GM21619 (cell line): ENCODE data around the gene ATG4D.
A peak's percentile ranks its signal among the peaks of the same experiment; 100 is the strongest.
"Not testable (repeated sequence)": the region's sequence is repeated elsewhere in the genome, so short reads cannot be mapped to it uniquely, and the experiment has no call there.

ENCODE experiments used
- ATAC-seq: cut with Tn5 transposase; IDR thresholded peaks from one replicate; pipeline ENCODE4 v1.9.1; 2021; ENCODE audit not compliant: unreplicated experiment

The ATG4D gene

DNA sequence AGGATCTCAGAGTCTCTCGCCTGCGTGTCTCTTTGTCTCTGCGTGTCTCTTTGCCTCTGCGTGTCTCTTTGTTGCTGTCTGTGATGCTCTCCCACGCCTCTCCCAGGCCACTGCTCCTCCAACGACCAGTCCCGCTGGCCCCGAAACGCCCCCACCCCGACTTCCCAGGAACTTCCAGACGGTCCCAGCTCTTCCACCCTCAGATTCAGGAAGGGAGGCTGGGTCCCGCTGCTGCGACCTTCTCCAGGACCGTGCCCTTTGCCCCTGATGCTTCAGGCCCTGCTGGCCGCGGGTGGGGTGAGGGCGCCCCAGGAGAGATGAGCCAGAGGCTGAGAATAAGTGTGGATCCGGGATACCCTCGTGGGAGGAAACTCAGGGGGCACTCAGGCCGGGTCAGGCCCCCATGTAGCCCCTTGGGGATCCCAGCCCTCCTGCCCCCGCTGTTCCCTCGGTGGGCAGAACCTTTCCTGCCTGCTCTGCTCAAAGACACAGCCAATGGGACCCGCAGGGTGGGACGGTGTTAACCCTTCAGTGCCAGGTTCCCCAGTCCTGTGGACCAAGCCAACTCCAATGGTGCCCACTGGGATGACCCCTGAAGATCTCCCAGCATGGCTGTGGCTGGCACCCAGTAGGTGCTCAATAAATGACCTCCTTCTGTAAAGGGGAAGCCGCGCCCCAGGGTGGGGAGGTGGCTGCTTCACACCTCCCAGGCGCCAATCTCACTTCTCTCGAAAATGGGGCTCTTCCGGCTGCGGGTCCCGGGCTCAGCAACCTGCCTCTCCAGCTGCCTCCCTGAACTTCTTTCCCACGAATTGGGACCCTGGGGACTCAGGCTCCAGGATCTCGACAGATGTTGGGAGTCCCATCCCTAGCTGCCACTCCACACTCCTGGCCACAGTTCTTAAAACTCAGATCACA, 25.0 kb upstream of the ATG4D start:
- no peak for ATAC-seq

DNA sequence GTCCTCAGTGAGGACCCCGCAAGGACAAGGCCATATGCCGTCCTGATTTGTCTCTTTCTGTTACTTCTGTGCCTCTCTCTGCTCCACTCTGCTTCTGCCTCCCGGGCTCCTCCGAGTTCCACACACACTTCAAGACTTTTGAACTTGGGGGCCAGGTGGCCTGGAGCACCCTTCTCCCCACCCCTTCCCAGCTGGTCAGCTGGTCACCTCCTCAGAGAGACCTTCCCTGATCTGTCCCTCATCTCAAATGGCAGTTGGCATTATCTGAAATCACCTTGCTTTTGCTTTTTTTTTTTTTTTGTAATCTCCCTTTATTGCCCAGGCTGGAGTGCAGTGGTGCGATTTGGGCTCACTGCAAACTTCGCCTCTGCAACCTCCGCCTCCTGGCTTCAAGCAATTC, 24.3 kb upstream of the ATG4D start:
- no peak for ATAC-seq

DNA sequence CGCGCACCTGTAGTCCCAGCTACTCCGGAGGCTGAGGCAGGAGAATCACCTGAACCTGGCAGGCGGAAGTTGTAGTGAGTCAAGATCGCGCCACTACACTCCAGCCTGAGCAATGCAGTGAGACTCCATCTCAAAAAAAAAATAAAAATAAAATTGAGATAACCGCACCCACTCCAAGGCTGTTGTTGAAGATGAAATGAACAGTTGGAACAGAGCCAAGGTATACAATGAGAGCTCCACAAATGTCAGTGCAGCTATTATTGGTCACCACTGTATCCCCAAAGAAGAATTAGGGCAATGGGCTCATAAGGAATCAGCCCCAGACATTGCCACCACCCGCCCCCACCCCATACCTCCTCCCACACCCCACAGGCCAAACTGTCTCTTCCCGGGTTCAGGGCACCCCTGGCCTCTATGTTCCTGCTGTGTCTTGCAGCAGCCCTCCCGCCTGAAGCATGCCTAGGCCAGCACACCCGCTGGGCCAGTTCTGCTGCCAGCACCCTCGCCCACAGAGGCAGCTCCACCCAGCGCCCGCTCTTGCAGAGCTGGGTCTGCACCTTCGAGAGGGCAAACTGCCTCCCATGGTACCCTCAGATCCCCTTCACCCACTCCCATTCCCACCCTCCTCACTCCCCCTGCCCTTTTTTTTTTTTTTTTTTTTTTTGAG, 22.9 kb upstream of the ATG4D start:
- ATAC-seq, result no peak

DNA sequence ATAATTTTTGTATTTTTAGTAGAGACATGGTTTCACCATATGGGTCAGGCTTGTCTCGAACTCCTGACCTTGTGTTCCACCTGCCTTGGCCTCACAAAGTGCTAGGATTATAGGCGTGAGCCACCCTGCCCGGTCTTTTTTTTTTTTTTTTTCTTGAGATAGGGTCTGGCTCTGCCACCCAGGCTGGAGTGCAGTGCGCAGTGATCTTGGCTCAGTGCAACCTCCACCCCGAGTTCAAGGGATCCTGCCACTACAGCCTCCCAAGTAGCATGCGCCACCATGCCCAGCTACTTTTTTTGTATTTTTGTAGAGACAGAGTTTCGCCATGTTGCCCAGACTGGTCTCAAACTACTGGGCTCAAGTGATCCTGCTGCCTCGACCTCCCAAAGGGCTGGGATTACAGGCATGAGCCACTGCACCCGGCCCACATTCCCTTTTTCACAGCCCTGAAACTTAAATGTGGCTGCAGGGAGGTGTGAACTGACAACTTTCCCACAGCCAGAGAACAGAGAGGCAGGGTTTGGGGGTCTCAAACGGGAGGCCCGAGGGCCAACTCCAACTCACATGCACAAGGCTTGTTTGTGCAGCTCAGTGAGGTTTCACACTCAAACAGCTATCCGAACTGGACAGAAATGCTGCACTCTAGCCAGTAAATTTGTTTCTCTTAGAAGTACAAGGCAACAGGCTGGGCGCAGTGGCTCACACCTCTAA, 22.1 kb upstream of the ATG4D start:
- no peak for ATAC-seq

DNA sequence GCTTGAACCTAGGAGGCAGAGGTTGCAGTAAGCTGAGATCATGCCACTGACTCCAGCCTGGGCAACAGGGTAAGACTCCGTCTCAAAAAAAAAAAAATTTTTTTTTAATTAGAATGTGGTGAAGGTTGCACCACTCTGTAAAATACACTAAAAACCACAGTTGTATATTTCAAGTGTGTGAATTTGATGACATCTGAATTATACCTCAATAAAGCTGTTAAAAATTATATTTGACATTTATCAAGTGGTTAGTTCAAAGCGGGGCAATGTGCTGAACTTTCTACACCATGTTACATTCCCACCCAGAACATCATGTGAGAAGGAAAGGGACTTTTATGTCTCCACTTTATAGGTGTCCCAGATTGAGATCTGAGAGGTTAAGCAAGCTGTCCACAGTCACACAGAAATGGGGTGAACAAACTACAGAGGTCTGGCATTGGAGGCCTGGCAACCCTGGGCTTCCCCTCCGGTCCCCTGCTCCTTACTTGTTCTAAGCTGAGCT, 20.5 kb upstream of the ATG4D start:
- no peak for ATAC-seq

DNA sequence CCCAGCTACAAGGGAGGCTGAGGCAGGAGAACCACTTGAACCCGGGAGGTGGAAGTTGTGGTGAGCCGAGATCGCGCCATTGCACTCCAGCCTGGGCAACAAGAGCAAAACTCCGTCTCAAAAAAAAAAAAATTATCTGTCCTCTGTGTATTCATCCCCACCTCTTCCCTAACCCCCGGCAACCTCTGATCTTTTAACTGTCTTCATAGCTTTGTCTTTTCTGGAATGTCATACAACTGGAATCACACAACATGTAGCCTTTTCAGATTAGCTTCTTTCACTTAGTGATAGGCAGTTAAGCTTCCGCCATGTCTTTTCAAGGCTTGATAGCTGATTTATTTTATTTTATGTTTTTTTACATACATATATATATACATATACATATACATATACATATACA, 18.1 kb upstream of the ATG4D start:
- no peak for ATAC-seq

DNA sequence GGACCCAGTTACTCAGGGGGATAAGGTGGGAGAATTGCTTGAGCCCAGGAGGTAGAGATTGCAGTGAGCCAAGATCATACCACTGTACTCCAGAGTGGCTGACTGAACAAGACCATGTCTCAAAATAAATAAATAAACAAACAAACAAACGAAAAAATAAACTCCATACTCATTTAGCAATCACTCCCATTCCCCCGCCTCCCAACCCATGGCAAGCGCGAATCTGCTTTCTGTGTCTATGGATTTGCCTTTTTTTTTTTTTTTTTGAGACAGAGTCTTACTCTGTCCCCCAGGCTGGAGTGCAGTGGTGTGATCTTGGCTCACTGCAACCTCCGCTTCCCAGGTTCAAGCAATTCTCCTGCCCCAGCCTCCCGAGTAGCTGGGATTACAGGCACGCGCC, 16.8 kb upstream of the ATG4D start:
- not testable (repeated sequence) for ATAC-seq

DNA sequence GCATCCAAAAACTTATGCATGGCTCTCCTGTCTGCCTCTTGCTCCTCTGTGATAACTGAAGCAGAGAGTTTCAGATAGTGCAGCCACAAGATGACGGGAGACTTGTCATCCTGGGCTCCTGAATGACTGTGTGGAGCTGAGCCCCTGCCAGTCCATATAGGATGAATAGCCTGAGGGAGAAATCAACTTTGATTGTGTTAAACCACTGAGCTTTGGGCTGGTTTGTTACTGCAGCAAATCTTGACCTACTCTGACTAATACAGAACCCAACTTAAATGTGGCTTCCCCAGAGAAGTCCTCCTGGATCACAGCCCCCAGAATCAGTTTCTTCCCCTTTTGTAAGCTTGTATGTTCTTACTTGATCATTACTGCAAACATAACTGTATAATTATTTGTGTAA, 11.2 kb upstream of the ATG4D start:
- ATAC-seq, result no peak

DNA sequence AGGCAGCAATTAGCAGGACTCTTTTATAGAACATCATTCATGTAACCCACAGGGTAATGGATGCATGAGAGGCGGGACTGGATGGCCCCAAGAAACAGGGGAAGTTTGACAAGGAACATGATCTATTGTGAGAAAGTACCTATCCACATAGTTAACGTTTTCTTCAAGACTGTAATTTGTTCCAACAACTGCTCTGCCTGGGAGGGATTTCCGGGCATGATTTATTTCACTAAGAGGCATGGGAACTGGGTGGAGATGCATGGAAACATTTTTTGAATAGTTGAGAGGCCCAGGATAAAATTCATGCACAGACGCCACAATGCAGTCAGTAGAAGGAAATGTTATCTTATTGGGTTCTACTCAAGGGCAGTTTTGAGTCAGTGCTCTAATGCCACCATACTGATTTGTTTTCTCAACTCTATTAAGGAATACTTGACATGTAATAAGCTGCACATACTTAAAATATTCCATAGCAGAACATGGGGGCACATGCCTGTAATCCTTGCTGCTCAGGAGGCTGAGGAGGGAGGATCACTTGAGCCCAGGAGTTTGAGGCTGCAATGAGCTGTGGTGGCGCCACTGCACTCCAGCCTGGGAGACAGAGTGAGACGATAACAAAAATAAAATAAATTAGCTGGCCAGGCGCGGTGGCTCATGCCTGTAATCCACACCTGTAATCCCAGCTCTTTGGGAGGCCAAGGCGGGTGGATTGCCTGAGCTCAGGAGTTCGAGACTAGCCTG, 9.9 kb upstream of the ATG4D start:
- ATAC-seq, result no peak

DNA sequence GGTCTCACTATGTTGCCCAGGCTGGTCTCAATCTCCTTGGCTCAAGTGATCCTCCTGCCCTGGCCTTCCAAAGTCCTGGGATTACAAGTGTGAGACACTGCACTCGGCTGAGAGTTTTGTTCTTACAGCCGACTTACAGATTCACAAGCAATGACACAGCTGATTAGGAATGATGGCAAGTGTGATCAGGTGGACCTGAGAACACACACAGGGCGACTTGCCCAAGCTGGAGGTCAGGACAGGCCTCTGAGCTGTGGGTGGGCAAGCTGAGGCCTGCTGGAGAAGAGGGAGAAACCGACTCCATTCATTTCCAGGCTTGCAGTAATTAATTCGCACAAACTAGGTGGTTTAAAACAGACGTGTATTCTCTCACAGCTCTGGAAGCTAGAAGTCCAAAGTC, 8.1 kb upstream of the ATG4D start:
- no peak for ATAC-seq

DNA sequence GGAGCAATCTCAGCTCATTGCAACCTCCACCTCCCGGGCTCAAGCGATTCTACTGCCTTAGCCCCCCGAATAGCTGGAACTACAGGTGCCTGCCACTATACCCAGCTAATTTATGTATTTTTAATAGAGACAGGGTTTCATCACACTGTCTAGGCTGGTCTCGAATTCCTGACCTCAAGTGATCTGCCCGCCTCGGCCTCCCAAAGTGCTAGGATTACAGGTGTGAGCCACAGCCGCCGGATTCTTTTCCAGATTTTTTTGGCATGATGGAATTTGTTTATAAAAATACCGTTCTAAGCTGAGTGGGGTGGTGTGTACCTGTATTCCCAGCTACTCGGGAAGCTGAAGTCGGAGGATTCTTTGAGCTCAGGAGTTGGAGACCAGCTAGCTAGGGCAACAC, 6.0 kb upstream of the ATG4D start:
- ATAC-seq, result no peak

DNA sequence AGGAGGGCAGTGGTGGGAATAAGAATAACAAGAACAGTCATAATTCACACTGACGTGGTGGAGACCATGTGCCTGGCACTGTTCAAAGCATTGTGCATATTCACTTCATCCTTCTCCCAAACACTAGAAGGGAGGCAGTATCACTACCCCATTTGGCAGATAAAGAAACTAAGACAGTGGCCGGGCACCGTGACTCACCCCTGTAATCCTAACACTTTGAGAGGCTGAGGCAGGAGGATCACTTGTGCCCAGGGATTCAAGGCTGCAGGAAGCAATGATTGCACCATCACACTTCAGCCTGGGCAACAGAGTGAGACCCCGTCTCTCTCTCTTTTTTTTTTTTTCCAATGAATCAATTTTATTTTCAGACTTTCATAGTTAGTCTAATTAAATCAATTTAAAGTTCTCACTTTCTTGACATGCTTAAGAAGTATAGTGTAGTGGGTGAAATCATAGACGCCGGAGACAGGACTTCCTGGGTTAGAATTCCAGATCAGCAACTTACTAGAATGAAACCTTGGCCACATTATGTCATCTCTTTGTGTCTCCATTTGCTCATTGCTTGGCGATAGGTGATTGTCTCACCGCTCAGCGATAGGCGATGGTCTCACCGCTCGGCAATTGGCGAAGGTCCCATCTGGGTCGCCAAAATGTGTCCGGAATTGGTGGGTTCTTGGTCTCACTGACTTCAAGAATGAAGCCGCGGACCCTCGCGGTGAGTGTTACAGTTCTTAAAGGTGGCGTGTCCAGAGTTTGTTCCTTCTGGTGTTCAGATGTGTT, 5.3 kb upstream of the ATG4D start:
- no peak for ATAC-seq

DNA sequence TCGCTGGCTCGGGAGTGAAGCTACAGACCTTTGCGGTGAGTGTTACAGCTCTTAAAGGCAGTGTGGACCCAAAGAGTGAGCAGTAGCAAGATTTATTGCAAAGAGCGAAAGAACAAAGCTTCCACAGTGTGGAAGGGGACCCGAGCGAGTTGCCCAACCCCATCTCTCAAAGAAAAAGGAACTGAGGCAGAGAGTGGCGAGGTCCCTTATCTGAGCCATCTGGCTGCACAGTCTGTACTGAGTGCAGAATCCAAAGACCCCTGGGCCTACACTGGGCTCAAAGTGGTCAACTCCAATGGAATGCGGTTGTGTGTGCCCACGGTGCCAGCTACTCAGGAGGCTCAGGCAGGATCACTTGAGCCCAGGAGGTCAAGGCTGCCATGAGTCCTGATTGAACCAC, 4.7 kb upstream of the ATG4D start:
- not testable (repeated sequence) for ATAC-seq

DNA sequence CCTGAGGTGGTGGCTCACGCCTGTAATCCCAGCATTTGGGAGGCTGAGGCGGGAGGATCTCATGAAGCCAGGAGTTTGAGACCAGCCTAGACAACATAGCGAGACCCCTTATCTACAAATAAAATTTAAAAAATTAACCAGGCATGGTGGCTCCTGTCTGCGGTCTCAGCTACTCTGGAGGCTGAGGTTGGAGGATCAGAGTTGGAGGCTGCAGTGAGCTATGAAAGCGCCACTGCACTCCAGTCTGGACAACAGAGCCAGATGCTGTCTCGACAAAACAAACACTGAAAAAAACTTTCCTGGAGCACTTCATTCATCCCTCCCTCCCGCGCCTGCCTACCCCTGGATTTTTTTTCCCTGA, 665 bp upstream of the ATG4D start:
- ATAC-seq, result no peak

DNA sequence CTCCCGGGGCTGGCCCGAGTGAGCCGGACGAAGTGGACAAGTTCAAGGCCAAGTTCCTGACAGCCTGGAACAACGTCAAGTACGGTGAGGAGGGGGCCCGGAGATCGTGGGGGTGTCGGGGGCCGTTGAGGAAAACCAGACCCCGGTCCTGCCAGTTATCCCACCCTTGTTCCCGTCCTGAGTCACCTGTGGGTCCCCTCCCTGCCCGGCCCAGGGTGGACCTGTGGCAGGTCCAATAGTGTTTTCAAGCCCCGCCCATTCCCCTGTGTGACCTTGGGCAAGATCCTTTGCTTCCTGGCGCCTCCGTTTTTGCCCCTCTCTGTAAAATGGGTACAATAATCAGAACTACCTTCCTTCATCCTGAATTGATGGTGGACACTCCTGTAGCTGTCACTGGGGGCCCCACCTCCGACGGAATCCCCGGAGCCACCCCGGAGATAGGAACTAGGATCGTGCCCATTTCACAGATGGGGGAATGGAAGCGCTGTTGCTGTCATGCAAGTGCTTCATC, 593 bp downstream of the ATG4D start:
- ATAC-seq, result peak; percentile 17

DNA sequence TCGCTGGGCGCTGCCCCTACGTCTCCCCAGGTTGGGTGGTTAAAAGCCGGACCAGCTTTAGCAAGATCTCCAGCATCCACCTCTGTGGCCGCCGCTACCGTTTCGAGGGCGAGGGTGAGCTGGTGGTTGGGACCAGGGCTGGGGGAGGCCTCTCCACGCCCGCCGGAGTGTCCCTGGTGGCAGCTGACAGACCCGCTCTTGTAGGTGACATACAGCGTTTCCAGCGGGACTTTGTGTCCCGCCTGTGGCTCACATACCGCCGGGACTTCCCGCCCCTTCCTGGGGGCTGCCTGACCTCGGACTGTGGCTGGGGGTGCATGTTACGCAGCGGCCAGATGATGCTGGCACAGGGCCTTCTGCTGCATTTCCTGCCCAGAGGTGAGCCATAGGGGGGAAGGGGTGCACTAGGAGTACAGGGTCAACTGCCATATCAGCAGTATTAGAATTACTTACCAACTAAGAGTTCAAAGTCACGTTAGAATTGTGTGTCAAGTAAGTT, 1.1 kb downstream of the ATG4D start:
- ATAC-seq, result no peak

DNA sequence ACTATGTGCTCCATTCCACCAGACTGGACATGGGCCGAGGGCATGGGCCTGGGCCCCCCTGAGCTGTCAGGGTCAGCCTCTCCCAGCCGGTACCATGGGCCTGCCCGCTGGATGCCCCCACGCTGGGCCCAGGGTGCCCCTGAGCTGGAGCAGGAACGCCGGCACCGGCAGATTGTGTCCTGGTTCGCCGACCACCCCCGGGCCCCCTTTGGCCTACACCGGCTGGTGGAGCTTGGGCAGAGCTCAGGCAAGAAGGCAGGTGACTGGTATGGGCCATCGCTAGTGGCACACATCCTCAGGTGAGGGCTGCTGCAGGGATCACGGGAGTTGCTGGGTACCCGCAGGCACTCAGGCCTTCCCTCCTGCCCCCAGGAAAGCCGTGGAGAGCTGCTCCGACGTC, 3.1 kb downstream of the ATG4D start:
- ATAC-seq, result no peak

DNA sequence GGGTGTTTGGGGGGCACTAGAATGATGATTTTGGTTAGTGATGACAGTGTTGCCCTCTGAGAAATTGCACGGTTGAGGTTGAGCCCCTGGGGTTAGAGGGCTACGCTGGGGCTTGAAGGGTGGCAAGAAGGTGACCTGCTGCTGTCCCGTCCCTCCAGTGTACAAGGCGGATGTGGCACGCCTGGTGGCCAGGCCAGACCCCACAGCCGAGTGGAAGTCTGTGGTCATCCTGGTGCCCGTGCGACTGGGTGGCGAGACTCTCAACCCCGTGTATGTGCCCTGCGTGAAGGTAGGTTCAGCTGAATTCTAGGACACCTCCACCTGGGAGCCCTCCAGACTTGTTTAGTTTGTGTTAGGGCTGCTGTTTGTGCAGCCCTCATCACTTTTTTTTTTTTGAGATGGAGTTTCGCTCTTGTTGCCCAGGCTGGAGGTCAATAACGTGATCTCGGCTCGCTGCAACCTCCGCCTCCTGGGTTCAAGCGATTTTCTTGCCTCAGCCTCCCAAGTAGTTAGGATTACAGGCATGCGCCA, 5.1 kb downstream of the ATG4D start:
- ATAC-seq, result no peak

DNA sequence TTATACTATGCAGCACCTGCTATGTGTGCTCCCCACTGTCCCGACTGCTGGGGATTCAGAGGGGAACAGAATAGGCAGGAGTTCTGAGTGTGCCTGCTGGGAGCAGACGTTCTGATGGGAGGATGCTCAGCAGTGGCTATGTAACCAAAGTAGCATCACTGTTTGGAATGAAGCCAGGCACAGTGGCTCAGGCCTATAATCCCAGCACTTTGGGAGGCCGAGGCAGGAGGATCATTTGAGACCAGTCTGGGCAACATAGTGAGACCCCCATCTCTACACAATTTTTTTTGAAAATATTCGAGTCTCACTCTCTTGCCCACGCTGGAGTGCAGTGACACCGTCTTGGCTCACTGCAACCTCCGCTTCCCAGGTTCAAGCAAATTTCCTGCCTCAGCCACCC, 6.0 kb downstream of the ATG4D start:
- ATAC-seq, result no peak

DNA sequence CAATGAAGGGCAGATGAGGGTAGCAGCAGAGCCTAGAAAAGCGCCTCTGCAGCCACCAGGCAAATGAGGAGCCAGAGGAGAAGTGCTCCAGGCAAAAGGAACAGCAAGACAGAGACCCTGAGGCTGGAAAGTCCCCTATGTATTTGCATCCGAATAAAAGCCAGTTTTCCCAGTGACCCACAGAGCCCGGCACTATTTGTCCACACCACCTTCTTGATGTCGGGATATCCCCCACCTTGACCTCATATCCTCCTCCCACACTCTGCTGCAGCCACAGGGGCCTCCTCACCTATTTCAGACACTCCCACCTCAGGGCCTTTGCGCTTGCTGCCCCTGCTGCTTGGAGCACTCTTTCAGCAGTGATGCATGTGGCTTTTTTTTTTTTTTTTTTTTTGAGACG, 6.6 kb downstream of the ATG4D start:
- ATAC-seq, result no peak
